ENCODE results near the gene GJA4. TPM values are rescaled to one million over a fixed set of nuclear protein-coding genes. Genes with fewer than 3 reads are reported as not detected.

Gene GJA4
- polyA plus RNA-seq, 1 donor from 2014 or later: not detected

GRCh38 chr1:34762474-34763141, 30.2 kb upstream of the GJA4 start:
- H3K9ac ChIP-seq (ENCODE audit: low read length): no peak overlapping the region
- H3K79me2 ChIP-seq (replicated peaks; ENCODE audit: insufficient read depth, low read length): no peaks in the 10 kb centered on the region
- no peaks in the 10 kb centered on the region for H3K9me3 ChIP-seq (ENCODE audit: low read length)
- no peaks in the 10 kb centered on the region for H3K27me3 ChIP-seq (ENCODE audit: insufficient read depth, low read depth, low read length)
- no peak for TF ChIP-seq EZH2 (IDR thresholded peaks at IDR 0.05; ENCODE audit: borderline replicate concordance, insufficient read depth, low read length, poor library complexity, severe bottlenecking)
- TF ChIP-seq POLR2AphosphoS5 (IDR thresholded peaks at IDR 0.05): no peak
- no peak for TF ChIP-seq EP300 (conservative IDR thresholded peaks at IDR 0.05; ENCODE audit: poor library complexity, severe bottlenecking)
- TF ChIP-seq CTCF (IDR thresholded peaks at IDR 0.05; ENCODE audit: poor library complexity, severe bottlenecking): no peak
- no peak for TF ChIP-seq REST (IDR thresholded peaks at IDR 0.05; ENCODE audit: borderline replicate concordance)
- no peak for TF ChIP-seq RAD21 (conservative IDR thresholded peaks at IDR 0.05)
- no peak for TF ChIP-seq SMC3 (conservative IDR thresholded peaks at IDR 0.05; ENCODE audit: poor library complexity)
- no peak for TF ChIP-seq TAF1 (IDR thresholded peaks at IDR 0.05; ENCODE audit: low read depth)
- no peak for TF ChIP-seq MXI1 (conservative IDR thresholded peaks at IDR 0.05; ENCODE audit: poor library complexity, severe bottlenecking)
- H2AFZ ChIP-seq (ENCODE audit: low read depth, low read length): no peak overlapping the region
- H3F3A ChIP-seq (ENCODE audit: insufficient read depth, low read length, poor library complexity, severe bottlenecking): no peaks in the 10 kb centered on the region
- H3K4me2 ChIP-seq (ENCODE audit: low read length): no peak overlapping the region
- no peaks in the 10 kb centered on the region for H3K9me2 ChIP-seq (ENCODE audit: insufficient read depth, low read length)
- H3K27ac ChIP-seq (ENCODE audit: low read length): no peak overlapping the region
- no peaks in the 10 kb centered on the region for H4K20me1 ChIP-seq (ENCODE audit: insufficient read depth)
- no peak overlapping the region for H3K4me3 ChIP-seq (ENCODE audit: low read length)
- no peaks in the 10 kb centered on the region for H3K36me3 ChIP-seq (ENCODE audit: insufficient read depth, low read length)

- H3K4me3 ChIP-seq (ENCODE audit: low read length): no peak overlapping the region
- no peaks in the 10 kb centered on the region for H3K9me2 ChIP-seq (ENCODE audit: insufficient read depth, low read length)
Measured at GRCh38 chr1:34763142-34763781, 29.5 kb upstream of the GJA4 start.

More at GRCh38 chr1:34763142-34763781, 29.5 kb upstream of the GJA4 start:
- Histone ChIP-seq H3F3A (ENCODE audit: insufficient read depth, low read length, poor library complexity, severe bottlenecking) (no peaks in the 10 kb centered on the region), H3K27me3 (ENCODE audit: insufficient read depth, low read depth, low read length) (no peaks in the 10 kb centered on the region), H3K27ac (ENCODE audit: low read length) (no peak overlapping the region), H3K9me3 (ENCODE audit: low read length) (no peaks in the 10 kb centered on the region), H3K79me2 (replicated peaks; ENCODE audit: insufficient read depth, low read length) (no peaks in the 10 kb centered on the region), H2AFZ (ENCODE audit: low read depth, low read length) (no peak overlapping the region), H3K4me2 (ENCODE audit: low read length) (no peak overlapping the region), H4K20me1 (ENCODE audit: insufficient read depth) (no peaks in the 10 kb centered on the region), H3K36me3 (ENCODE audit: insufficient read depth, low read length) (no peaks in the 10 kb centered on the region), H3K9ac (ENCODE audit: low read length) (no peak overlapping the region)
- no peak for TF ChIP-seq REST (IDR thresholded peaks at IDR 0.05; ENCODE audit: borderline replicate concordance)
- TF ChIP-seq POLR2AphosphoS5 (IDR thresholded peaks at IDR 0.05): no peak
- TF ChIP-seq MXI1 (conservative IDR thresholded peaks at IDR 0.05; ENCODE audit: poor library complexity, severe bottlenecking): no peak
- no peak for TF ChIP-seq EZH2 (IDR thresholded peaks at IDR 0.05; ENCODE audit: borderline replicate concordance, insufficient read depth, low read length, poor library complexity, severe bottlenecking)
- no peak for TF ChIP-seq RAD21 (conservative IDR thresholded peaks at IDR 0.05)
- no peak for TF ChIP-seq EP300 (conservative IDR thresholded peaks at IDR 0.05; ENCODE audit: poor library complexity, severe bottlenecking)

All from neural cell (in vitro differentiated cells).